OCI-LY3 (cell line): Measurements from ENCODE around the gene PDE4D.

Experiments used
- H2AFZ ChIP-seq: fragments of 200-600, 300-600 bp; shearing (Covaris generic); 2 replicates; pipeline ENCODE4 v1.6.0; 2014; ENCODE audit warnings: antibody characterized with exemption, low read depth, low read length
- H3K27ac ChIP-seq: fragments of 200-600, 300-600 bp; sonication (generic); 2 replicates; pipeline ENCODE4 v1.5.1; 2014; ENCODE audit warnings: mild to moderate bottlenecking, low read length, moderate library complexity, mixed read lengths
- H3K27me3 ChIP-seq: fragments of 200-600, 300-600 bp; sonication (generic); 2 replicates; pipeline ENCODE4 v1.6.1; 2014; ENCODE audit warnings: low read depth, low read length, mixed read lengths
- H3K36me3 ChIP-seq: fragments of 200-600, 300-600 bp; sonication (generic); replicated peaks from 2 replicates; pipeline ENCODE3; 2014; ENCODE audit warnings: low read depth, low read length, mixed read lengths
- H3K4me1 ChIP-seq: fragments of 300-600, 200-600 bp; sonication (generic); 2 replicates; pipeline ENCODE4 v1.6.1; 2014; ENCODE audit warnings: low read length, mixed read lengths
- H3K4me2 ChIP-seq: fragments of 200-600, 300-600 bp; sonication (generic); 2 replicates; pipeline ENCODE4 v1.6.1; 2014; ENCODE audit warnings: low read length, mixed read lengths
- H3K4me3 ChIP-seq: fragments of 300-600, 200-600 bp; sonication (generic); 2 replicates; pipeline ENCODE4 v1.5.1; 2014; ENCODE audit warnings: antibody characterized with exemption, mild to moderate bottlenecking, low read length, moderate library complexity
- H3K79me2 ChIP-seq: fragments of 300-600, 200-600 bp; shearing (Covaris generic); 2 replicates; pipeline ENCODE4 v1.6.1; 2014; ENCODE audit warnings: mild to moderate bottlenecking, low read length, mixed read lengths
- H3K9ac ChIP-seq: fragments of 300-600, 200-600 bp; shearing (Covaris generic); 2 replicates; pipeline ENCODE4 v1.6.0; 2014; ENCODE audit warnings: mild to moderate bottlenecking, low read length, moderate library complexity
- H3K9me3 ChIP-seq: fragments of 200-600, 300-600 bp; shearing (Covaris generic); 2 replicates; pipeline ENCODE4 v1.6.1; 2014; ENCODE audit warnings: low read length, mixed read lengths; ENCODE audit not compliant: insufficient read depth
- H4K20me1 ChIP-seq: fragments of 200-600, 300-600 bp; sonication (generic); 2 replicates; pipeline ENCODE4 v1.6.1; 2016; ENCODE audit warnings: low read length, mixed read lengths; ENCODE audit not compliant: insufficient read depth
- CTCF ChIP-seq: fragments of 200-600, 300-600 bp; sonication (generic); IDR thresholded peaks from 2 replicates; pipeline ENCODE4 v1.5.1; 2014; ENCODE audit warnings: antibody characterized with exemption, low read length, low read depth
- EZH2phosphoT487 ChIP-seq: fragments of 200-600 bp; shearing (Covaris generic); IDR thresholded peaks from 2 replicates; pipeline ENCODE4 v1.6.1; 2018; ENCODE audit warnings: antibody characterized with exemption, mixed run types, low read depth

Gene PDE4D

GRCh38 chr5:59117320-59117719, 776.2 kb downstream of the PDE4D start:
- H4K20me1 ChIP-seq = no peaks in the 10 kb centered on the region
- H3K36me3 ChIP-seq = no peaks in the 10 kb centered on the region
- H3K9ac ChIP-seq = no peak overlapping the region
- H3K4me1 ChIP-seq = no peaks in the 10 kb centered on the region
- no peak overlapping the region for H3K27ac ChIP-seq
- no peaks in the 10 kb centered on the region for H3K79me2 ChIP-seq
- no peak overlapping the region for H2AFZ ChIP-seq
- H3K4me2 ChIP-seq = no peak overlapping the region
- TF ChIP-seq EZH2phosphoT487 (no peak), CTCF (no peak)
- H3K9me3 ChIP-seq = no peaks in the 10 kb centered on the region
- H3K4me3 ChIP-seq = no peak overlapping the region
- H3K27me3 ChIP-seq = no peaks in the 10 kb centered on the region

DNA sequence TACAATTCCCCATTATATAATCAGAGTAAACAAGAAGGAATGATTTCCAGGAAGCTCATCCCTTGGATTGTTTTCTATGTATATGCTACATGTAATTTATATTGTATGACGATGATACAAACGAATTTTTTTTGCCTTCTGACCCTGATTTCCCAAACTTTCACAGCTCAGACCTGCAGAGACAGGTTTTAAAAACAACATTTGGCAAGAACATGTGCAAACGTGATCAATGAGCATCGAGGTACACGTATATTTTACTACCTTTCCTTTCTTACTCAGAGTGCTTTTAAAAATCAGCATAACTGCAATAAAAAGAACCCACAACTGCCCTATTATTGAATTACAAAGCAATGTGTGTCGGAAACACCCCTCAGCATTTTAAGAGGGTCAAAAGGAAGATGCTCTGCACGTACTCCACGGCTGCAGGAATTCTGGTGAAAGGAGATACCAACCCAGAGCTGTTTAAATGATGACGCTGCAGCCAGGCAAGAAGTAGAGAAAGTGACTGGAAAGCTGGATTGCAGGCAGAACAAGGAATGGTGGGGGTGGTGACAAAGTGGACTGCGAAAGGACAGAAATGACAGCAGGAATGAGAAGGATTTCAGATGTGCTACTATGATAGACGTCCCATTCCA, 777.2 kb downstream of the PDE4D start:
- H2AFZ ChIP-seq = no peak overlapping the region

GRCh38 chr5:59115345-59115744, 778.2 kb downstream of the PDE4D start:
- Histone ChIP-seq H3K27me3 (no peaks in the 10 kb centered on the region), H4K20me1 (no peaks in the 10 kb centered on the region), H3K9ac (no peak overlapping the region), H3K4me3 (no peak overlapping the region), H3K79me2 (no peaks in the 10 kb centered on the region), H3K4me1 (no peaks in the 10 kb centered on the region), H3K4me2 (no peak overlapping the region), H3K36me3 (no peaks in the 10 kb centered on the region), H3K9me3 (no peaks in the 10 kb centered on the region), H3K27ac (no peak overlapping the region), H2AFZ (no peak overlapping the region)
- no peak for TF ChIP-seq CTCF

More for the DNA sequence above, 777.2 kb downstream of the PDE4D start:
- Histone ChIP-seq H3K27me3 (no peaks in the 10 kb centered on the region), H3K4me2 (no peak overlapping the region), H3K36me3 (no peaks in the 10 kb centered on the region), H3K79me2 (no peaks in the 10 kb centered on the region), H3K4me1 (no peaks in the 10 kb centered on the region), H3K9ac (no peak overlapping the region), H3K4me3 (no peak overlapping the region), H3K27ac (no peak overlapping the region), H4K20me1 (no peaks in the 10 kb centered on the region), H3K9me3 (no peaks in the 10 kb centered on the region)
- TF ChIP-seq EZH2phosphoT487 (no peak), CTCF (no peak)

- TF ChIP-seq EZH2phosphoT487 (no peak), CTCF (no peak)
- Histone ChIP-seq H3K79me2 (no peaks in the 10 kb centered on the region), H3K36me3 (no peaks in the 10 kb centered on the region), H3K4me3 (no peak overlapping the region), H3K9ac (no peak overlapping the region), H3K4me2 (no peak overlapping the region), H4K20me1 (no peaks in the 10 kb centered on the region), H3K4me1 (no peaks in the 10 kb centered on the region), H2AFZ (no peak overlapping the region), H3K9me3 (no peaks in the 10 kb centered on the region), H3K27me3 (no peaks in the 10 kb centered on the region), H3K27ac (no peak overlapping the region)
Observed at GRCh38 chr5:59109383-59109782, 784.1 kb downstream of the PDE4D start.
